HG02588 (cell line): ENCODE results near the gene PDE10A.

ENCODE experiments used
- ATAC-seq: cut with Tn5 transposase; IDR thresholded peaks from one replicate; pipeline ENCODE4 v1.9.1; 2021; ENCODE audit warnings: mild to moderate bottlenecking, moderate library complexity; ENCODE audit not compliant: unreplicated experiment

Gene PDE10A

DNA sequence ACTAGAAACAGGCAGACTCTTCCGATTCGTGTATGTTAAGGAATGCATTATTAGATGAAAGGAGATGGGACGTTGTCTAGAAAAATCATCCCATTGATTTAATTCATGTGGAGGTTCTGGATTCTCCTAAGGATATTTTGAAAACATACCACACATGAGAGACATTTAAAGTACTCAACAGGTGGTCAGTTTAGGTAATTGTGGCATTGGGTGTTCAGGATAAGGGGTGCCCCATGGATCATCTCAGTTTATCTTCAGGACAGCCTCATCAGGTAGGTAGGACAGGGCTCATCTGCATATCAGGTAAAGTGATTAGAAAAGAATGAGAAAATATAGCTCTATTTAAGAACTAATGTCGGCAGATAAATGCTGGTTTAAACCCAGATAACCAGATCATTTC is 15.9 kb upstream of the PDE10A start:
- no peak for ATAC-seq

GRCh38 chr6:165678429-165678828 is 15.4 kb upstream of the PDE10A start:
- no peak for ATAC-seq

DNA sequence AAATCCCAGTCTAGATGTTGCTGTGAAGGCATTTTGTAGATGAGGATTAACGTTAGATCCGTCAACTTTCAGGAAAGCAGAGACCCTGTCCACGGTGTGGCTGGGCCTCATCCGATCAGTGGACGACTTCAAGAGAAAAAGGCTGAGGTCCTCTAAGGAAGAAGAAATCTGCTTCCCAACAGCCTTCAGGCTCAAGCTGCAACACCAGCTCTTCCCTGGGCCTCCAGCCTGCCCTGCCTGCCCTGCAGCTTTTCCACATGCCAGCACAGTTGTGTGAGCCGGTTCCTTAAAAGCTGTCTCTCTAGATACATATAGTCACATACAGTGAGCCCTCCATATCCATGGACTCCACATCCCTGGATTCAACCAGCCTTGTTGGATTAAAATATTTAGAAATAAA is 14.1 kb upstream of the PDE10A start:
- ATAC-seq: no peak

GRCh38 chr6:165676435-165677068 is 13.5 kb upstream of the PDE10A start:
- ATAC-seq: no peak

DNA sequence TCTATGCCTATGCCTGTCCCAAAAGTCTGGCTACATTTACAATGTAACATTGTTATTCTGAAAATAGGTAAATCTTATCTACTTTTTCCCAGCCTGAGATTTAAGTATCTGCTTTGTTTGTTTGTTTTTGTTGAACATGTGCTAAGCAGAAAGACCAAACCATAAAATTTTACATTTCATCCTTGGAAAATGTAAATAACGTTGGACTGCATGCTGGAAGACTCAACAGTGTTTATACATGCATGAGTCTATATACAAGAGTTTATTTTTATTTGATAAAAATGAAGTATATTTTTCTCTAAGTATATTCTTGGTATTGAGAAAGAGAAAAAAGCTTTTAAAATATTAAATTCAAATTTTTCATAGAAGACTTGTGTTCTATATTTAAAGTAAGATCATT is 12.1 kb upstream of the PDE10A start:
- no peak for ATAC-seq

GRCh38 chr6:165674155-165675029 is 11.4 kb upstream of the PDE10A start:
- no peak for ATAC-seq

- no peak for ATAC-seq
These were observed 8.3 kb upstream of the PDE10A start for GRCh38 chr6:165671222-165671768.

DNA sequence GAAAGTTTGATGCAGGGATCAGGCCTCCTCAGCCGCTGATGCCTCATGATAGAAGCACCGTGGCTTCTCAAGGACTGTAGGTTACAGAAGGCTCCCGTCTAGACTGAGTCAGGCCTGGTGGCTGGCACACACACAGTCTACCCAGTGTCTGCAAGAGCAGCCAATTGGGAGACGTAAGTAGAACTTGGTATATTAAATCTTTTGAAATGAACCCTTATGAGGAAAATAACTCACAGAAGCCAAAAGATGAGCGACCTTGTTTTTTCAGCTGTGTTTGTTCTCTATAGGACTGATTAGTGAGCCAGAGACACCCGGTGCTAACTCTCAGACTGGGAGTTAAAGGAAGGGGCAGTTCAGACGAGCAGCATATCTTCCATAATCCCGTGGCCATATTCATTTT is 5.9 kb upstream of the PDE10A start:
- ATAC-seq: no peak

GRCh38 chr6:165665384-165665672 is 2.3 kb upstream of the PDE10A start:
- ATAC-seq: no peak

GRCh38 chr6:165664559-165665383 is 1.7 kb upstream of the PDE10A start:
- ATAC-seq: no peak

DNA sequence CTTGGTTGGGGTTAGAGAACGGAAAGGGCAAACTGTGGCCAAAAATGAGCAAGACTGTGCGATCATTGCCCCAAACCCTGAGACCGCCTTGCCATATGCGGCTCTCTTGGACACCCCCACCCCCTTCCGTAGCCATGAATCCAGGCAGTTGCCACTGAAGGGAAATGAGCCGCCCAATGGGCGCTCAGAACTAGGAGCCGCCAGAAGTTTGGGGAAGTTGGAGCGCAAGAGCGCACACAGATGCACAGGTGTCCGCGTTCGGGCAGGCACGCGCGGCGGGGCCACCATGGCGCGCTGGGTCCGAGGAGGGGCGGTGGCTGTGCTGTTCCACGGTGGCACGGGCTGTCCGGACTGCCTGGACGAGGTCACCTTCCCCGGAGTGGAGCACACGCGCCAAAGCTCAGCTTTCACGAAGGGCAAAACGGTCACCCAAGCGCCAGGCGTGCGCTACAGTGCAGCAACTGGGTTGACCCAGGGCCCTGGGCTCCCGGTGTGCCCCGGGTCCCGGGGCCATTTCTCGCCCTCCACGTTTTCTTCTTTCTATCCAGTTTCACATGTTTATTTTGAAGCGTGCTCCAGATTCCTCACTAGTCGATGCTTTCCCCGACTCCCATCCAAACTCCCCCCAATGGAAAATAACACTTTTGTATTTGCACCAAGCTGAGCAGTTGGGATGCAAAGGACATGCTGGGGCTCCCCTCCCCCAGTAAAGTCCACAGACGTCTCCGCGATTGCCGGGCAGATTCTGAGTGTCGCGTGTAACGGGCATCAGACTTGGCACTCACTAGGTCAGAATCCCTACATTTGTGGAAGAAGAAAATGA is 906 bp upstream of the PDE10A start:
- no peak for ATAC-seq

GRCh38 chr6:165663377-165663735 is 315 bp upstream of the PDE10A start:
- ATAC-seq: no peak

DNA sequence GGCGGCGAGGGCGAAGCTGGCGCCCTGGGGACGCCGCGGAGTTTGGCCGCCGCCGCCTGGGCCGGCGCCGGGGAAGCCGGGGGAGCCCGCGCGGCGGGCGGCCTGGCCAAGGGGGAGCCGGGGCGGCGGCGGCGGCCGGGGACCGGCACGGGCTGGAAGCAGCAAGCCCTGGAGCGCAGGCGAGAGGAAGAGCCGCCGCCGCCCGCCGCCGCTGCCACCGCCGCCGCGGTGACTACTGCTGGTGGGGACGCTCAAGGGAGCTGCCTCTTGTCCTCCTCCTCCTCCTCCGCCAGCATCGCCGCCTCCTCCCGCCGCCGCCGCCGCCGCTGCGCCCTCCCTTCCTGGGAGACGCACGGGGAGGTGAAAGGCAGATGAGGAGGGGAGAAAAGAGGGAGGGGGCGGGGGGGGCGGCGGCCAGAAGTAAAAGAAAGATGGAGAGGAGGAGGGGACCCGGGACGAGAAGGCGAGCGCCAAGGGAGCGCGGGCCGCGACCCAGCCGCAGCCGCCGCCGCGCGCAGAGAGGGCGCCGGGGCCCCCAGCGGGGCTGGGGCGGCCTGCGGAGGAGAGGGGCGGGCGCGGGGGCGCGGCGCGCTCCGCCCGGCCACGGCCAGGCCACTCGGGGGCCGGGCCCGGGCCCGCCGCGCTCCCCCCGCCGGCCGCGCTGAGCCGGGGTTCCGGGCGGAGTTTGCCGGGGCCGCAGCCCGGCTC is 846 bp downstream of the PDE10A start:
- no peak for ATAC-seq

GRCh38 chr6:165661664-165662025 is 1.4 kb downstream of the PDE10A start:
- ATAC-seq: no peak

- no peak for ATAC-seq
These were observed 2.0 kb downstream of the PDE10A start for GRCh38 chr6:165660857-165661663.

GRCh38 chr6:165659945-165660856 is 2.8 kb downstream of the PDE10A start:
- no peak for ATAC-seq

DNA sequence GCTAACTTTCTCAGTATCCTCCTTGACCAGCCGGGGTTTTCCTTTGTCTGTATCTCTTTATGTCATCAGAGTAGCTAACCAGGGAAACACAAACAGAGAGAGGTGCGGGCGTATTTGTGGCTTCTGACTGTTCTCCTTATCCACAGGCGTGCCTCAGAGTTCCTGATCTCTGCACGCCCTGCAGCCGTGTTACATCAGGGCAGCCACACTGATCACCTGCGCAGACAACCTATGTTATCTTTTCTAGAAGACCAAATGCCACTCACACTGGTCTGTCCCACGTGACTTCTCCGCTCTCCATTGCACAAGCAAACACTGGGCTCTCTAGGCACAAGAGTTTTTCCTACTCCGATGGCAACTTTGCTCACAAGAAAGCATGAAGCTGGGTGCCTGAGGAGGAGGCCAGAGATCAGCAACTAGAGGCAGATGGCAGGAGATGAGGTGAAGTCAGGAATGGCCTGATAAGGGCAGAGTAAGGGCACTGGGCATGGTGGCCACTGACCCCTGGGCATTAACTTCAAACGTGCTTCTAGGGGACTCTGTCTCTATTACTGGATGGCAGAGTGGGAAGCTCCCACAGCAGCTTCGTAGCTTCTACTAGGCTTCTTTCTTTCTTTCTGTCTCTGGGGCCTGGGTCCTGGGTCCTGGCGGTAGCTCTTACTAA is 4.5 kb downstream of the PDE10A start:
- no peak for ATAC-seq

DNA sequence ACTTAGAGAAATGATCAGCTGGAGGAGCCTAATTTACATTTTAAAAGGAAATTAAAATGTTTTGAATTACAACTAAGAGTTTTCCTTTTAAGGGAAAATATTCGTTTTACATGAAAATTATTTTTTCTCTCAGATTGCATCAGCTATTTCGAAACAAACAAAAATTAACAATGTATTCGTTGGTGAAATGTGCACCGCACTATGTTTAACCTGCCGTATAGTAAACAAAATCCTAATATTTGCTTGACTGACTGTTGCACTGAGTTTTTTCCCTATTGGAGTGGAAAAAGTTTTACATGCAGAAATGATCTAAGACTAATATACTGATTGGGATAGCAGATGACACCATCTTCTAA is 5.7 kb downstream of the PDE10A start:
- no peak for ATAC-seq
